Measurements from ENCODE around the gene DLX3.

GRCh38 chr17:50018909-50019308 lies 23.9 kb upstream of the DLX3 start:
- no peak for TF ChIP-seq CTCF (IDR thresholded peaks at IDR 0.05)
- TF ChIP-seq POLR2A (IDR thresholded peaks at IDR 0.05): no peak
- TF ChIP-seq POLR2AphosphoS5 (IDR thresholded peaks at IDR 0.05): no peak
